HG03159 (cell line): ENCODE measurements around the gene SMARCAL1.

ENCODE experiments used
- ATAC-seq: cut with Tn5 transposase; IDR thresholded peaks from one replicate; pipeline ENCODE4 v1.9.1; 2021; ENCODE audit warnings: mild to moderate bottlenecking, moderate library complexity; ENCODE audit not compliant: unreplicated experiment

Gene SMARCAL1

GRCh38 chr2:216392945-216393840 is 19.1 kb upstream of the SMARCAL1 start:
- ATAC-seq = no peak

GRCh38 chr2:216394881-216395280 is 17.4 kb upstream of the SMARCAL1 start:
- no peak for ATAC-seq

- no peak for ATAC-seq
Measured at GRCh38 chr2:216399621-216400020, 12.7 kb upstream of the SMARCAL1 start.

GRCh38 chr2:216402751-216403150 is 9.5 kb upstream of the SMARCAL1 start:
- ATAC-seq = no peak

GRCh38 chr2:216404010-216404618 is 8.2 kb upstream of the SMARCAL1 start:
- ATAC-seq = peak; percentile 58

GRCh38 chr2:216405588-216405987 is 6.7 kb upstream of the SMARCAL1 start:
- ATAC-seq = no peak

GRCh38 chr2:216406826-216407225 is 5.5 kb upstream of the SMARCAL1 start:
- no peak for ATAC-seq

- ATAC-seq = no peak
Measured at GRCh38 chr2:216408426-216409290, 3.6 kb upstream of the SMARCAL1 start.

- no peak for ATAC-seq
Measured at GRCh38 chr2:216410550-216410949, 1.7 kb upstream of the SMARCAL1 start.

- ATAC-seq = no peak
Measured at GRCh38 chr2:216413882-216414281, 1.6 kb downstream of the SMARCAL1 start.

- ATAC-seq = no peak
Measured at GRCh38 chr2:216414772-216415319, 2.6 kb downstream of the SMARCAL1 start.

- no peak for ATAC-seq
Measured at GRCh38 chr2:216415541-216415940, 3.3 kb downstream of the SMARCAL1 start.

GRCh38 chr2:216416571-216417307 is 4.5 kb downstream of the SMARCAL1 start:
- no peak for ATAC-seq

GRCh38 chr2:216418981-216419380 is 6.7 kb downstream of the SMARCAL1 start:
- no peak for ATAC-seq

- ATAC-seq = no peak
Measured at GRCh38 chr2:216420367-216421101, 8.2 kb downstream of the SMARCAL1 start.

GRCh38 chr2:216423071-216423470 is 10.8 kb downstream of the SMARCAL1 start:
- ATAC-seq = no peak

GRCh38 chr2:216424274-216424673 is 12.0 kb downstream of the SMARCAL1 start:
- ATAC-seq = no peak

- no peak for ATAC-seq
Measured at GRCh38 chr2:216425008-216425787, 12.9 kb downstream of the SMARCAL1 start.
